Choroid plexus epithelial cell (primary cell): Measurements from ENCODE around the gene ELMO1.

Experiments
- DNase-seq: peaks from one replicate; pipeline ENCODE4 v3.0.0-alpha.2; 2010; ENCODE audit warnings: low read depth
- H3K4me3 ChIP-seq: 2 replicates; pipeline ENCODE4 v1.5.1; 2011; ENCODE audit warnings: low read depth, mild to moderate bottlenecking, control low read depth, low read length, moderate library complexity
- CTCF ChIP-seq: conservative IDR thresholded peaks from 2 replicates; pipeline ENCODE4 v1.5.1; 2011; ENCODE audit warnings: low read depth, mild to moderate bottlenecking, control low read depth, inconsistent platforms, low read length, moderate library complexity

ELMO1 gene

GRCh38 chr7:36860681-36861080, 588.0 kb downstream of the ELMO1 start:
- no peak overlapping the region for H3K4me3 ChIP-seq
- DNase-seq = no peak
- TF ChIP-seq CTCF = no peak

- DNase-seq = no peak
- no peak overlapping the region for H3K4me3 ChIP-seq
- TF ChIP-seq CTCF = no peak
These were observed 593.3 kb downstream of the ELMO1 start for GRCh38 chr7:36855330-36855729.

- no peak for TF ChIP-seq CTCF
- no peak for DNase-seq
- H3K4me3 ChIP-seq = no peak overlapping the region
These were observed 594.0 kb downstream of the ELMO1 start for GRCh38 chr7:36854652-36855051.

GRCh38 chr7:36852931-36853330, 595.7 kb downstream of the ELMO1 start:
- TF ChIP-seq CTCF = no peak
- H3K4me3 ChIP-seq = no peak overlapping the region
- DNase-seq = no peak

GRCh38 chr7:36852017-36852416, 596.6 kb downstream of the ELMO1 start:
- no peak overlapping the region for H3K4me3 ChIP-seq
- no peak for TF ChIP-seq CTCF
- DNase-seq = no peak

- H3K4me3 ChIP-seq = no peak overlapping the region
- no peak for DNase-seq
- no peak for TF ChIP-seq CTCF
These were observed 597.3 kb downstream of the ELMO1 start for GRCh38 chr7:36851382-36851781.

- no peak for TF ChIP-seq CTCF
- no peak overlapping the region for H3K4me3 ChIP-seq
- DNase-seq = no peak
These were observed 600.7 kb downstream of the ELMO1 start for GRCh38 chr7:36847946-36848345.
